H54 (cell line): ENCODE results near the gene FAM131C.
"Not testable (repeated sequence)": the region's sequence is repeated elsewhere in the genome, so short reads cannot be mapped to it uniquely, and the experiment has no call there.

ENCODE experiments used
- DNase-seq: peaks from one replicate; pipeline ENCODE4 v3.0.0; 2011; ENCODE audit warnings: low spot score, mixed read lengths; ENCODE audit not compliant: insufficient read length
- FAIRE-seq: peaks from 3 replicates; lab custom pipeline; 2011; peaks lifted over from hg19 to GRCh38; lab: Jason Lieb, UNC
- POLR2A ChIP-seq: IDR thresholded peaks from 2 replicates; pipeline ENCODE4 v1.6.1; 2011; ENCODE audit warnings: low read depth, mild to moderate bottlenecking, low read length

The FAM131C gene

GRCh38 chr1:16067127-16067768 is 6.2 kb downstream of the FAM131C start:
- TF ChIP-seq POLR2A: no peak
- DNase-seq: no peak
- FAIRE-seq: no peak

DNA sequence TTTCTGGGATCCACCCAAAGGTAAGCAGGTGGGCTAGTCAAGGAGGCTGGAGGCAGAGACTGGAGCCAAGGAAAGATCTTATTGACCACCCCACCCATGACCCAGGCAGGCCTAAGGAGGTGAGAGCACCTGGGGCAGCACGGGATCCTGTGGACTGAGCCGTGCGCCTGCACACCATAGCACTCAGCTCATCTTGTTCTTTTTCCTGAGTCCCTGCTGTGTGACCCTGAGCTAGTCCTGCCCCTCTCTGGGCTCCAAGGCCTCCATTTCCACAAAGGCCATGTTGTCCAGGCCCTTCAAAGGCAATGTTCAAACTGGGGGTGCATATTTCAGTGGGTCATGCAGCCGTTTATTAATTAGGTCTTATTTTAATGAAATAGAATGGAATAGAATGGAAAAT is 7.2 kb downstream of the FAM131C start:
- FAIRE-seq (no peak), DNase-seq (no peak)
- no peak for TF ChIP-seq POLR2A

GRCh38 chr1:16065269-16065576 is 8.2 kb downstream of the FAM131C start:
- no peak for FAIRE-seq
- DNase-seq: no peak
- no peak for TF ChIP-seq POLR2A

GRCh38 chr1:16064536-16065268 is 8.7 kb downstream of the FAM131C start:
- no peak for DNase-seq
- no peak for TF ChIP-seq POLR2A
- no peak for FAIRE-seq

DNA sequence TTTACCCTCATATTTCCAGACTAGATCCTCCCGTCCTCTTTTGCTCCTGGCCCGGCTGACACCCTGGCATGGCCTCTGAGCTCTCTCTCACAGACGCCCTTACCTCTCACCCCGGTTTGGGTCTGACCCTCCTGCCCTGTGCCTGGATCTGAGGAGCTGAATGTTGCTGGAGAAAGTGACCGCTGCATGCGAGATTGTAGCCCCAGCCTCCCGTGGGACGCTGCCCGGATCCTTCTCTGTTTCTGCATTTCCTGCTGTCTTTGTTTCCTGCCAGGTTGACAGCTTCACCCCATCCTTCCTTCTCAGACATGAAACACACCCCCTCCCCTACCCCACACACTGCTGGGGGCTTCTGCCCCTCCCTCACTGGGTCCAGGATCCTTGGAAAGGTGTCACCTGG is 9.5 kb downstream of the FAM131C start:
- no peak for TF ChIP-seq POLR2A
- DNase-seq (no peak), FAIRE-seq (no peak)

GRCh38 chr1:16063226-16063829 is 10.1 kb downstream of the FAM131C start:
- no peak for FAIRE-seq
- DNase-seq: no peak
- TF ChIP-seq POLR2A: no peak

- FAIRE-seq, DNase-seq: not testable (repeated sequence)
Measured at GRCh38 chr1:16062687-16063075, 10.8 kb downstream of the FAM131C start.

- not testable (repeated sequence) for DNase-seq, FAIRE-seq
Measured at GRCh38 chr1:16061989-16062686, 11.3 kb downstream of the FAM131C start.

GRCh38 chr1:16061266-16061665 is 12.2 kb downstream of the FAM131C start:
- no peak for TF ChIP-seq POLR2A
- FAIRE-seq (no peak), DNase-seq (no peak)

GRCh38 chr1:16058394-16059120 is 14.9 kb downstream of the FAM131C start:
- DNase-seq, FAIRE-seq: not testable (repeated sequence)

GRCh38 chr1:16057314-16057915 is 16.0 kb downstream of the FAM131C start:
- DNase-seq, FAIRE-seq: not testable (repeated sequence)

DNA sequence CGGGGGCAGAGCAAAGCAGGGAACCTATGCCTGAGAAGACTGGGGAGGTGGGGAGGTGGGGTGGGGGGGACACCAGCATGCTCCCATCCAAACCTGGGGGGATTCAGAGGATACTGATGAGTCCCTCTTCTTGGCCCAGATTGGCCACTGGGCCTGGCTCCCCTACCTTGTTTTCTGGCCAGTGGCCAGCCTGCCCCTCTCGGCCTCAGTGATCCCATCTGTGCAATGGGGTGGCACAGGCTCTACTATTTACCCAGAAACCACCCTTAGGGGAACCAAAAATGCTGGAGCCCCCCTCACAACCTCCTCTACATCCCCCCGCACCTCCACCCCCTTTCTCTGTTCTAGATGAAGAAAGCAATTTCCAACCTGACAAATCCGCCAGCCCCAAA is 16.9 kb downstream of the FAM131C start:
- FAIRE-seq, DNase-seq: not testable (repeated sequence)
